IPS-15b (cell line): Measurements from ENCODE around the gene ZFC3H1.

Experiments
- H3K27me3 ChIP-seq: one replicate; pipeline ENCODE4 v1.6.1; 2013; ENCODE audit warnings: low read length; ENCODE audit not compliant: control insufficient read depth, insufficient read depth
- H3K36me3 ChIP-seq: one replicate; pipeline ENCODE4 v1.6.1; 2013; ENCODE audit warnings: low read length; ENCODE audit not compliant: control insufficient read depth, insufficient read depth
- H3K4me1 ChIP-seq: one replicate; pipeline ENCODE4 v1.6.1; 2013; ENCODE audit warnings: mild to moderate bottlenecking, low read length; ENCODE audit not compliant: control insufficient read depth, insufficient read depth
- H3K4me3 ChIP-seq: one replicate; pipeline ENCODE4 v1.5.1; 2013; ENCODE audit warnings: low read depth, low read length
- H3K9ac ChIP-seq: one replicate; pipeline ENCODE4 v1.6.1; 2013; ENCODE audit warnings: low read depth, mild to moderate bottlenecking, low read length
- H3K9me3 ChIP-seq: one replicate; pipeline ENCODE4 v1.6.1; 2013; ENCODE audit warnings: mild to moderate bottlenecking, low read length; ENCODE audit not compliant: control insufficient read depth, insufficient read depth

Gene ZFC3H1

DNA sequence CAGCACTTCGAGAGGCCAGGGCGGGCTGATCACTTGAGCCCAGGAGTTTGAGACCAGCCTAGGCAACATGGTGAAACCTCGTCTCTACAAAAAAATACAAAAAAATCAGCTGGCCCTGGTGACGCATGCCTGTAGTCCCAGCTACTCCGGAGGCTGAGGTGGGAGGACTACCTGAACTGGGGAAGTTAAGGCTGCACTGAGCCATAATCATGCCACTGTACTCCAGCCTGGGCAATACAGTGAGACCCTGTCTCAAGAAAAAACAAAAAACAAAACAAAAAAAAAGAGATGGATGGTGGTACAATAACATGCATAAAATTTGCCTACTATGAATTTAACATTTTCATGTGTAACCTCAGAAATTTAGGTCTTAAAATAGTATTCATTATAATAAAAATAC is 2.6 kb upstream of the ZFC3H1 start:
- Histone ChIP-seq H3K36me3 (no peaks in the 10 kb centered on the region), H3K4me1 (no peaks in the 10 kb centered on the region), H3K9me3 (no peaks in the 10 kb centered on the region), H3K27me3 (no peaks in the 10 kb centered on the region), H3K4me3 (no peak overlapping the region), H3K9ac (no peak overlapping the region)

DNA sequence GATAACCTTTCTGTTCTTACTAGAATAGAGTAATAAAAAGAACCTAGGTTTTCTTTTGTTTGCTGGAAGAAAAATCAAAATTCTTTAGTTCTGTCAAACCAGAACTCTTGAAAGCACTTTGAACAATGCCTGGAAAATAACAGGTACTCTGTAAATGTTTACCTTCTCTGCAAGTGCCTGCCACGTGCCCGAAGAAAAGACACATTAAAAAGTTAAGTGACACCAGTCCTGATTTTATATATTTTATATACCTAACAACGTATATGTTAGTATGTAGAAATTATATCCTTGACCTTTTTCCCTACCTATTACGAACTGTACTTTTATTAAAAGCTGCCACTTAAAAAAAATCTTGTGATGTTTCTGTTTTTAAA is 1.4 kb upstream of the ZFC3H1 start:
- no peaks in the 10 kb centered on the region for H3K9me3 ChIP-seq
- H3K4me3 ChIP-seq = peak overlapping the region; percentile 96
- H3K36me3 ChIP-seq = no peaks in the 10 kb centered on the region
- no peaks in the 10 kb centered on the region for H3K4me1 ChIP-seq
- no peaks in the 10 kb centered on the region for H3K27me3 ChIP-seq
- H3K9ac ChIP-seq = peak overlapping the region; percentile 99

- H3K4me1 ChIP-seq = no peaks in the 10 kb centered on the region
Observed at GRCh38 chr12:71664411-71665089, 902 bp upstream of the ZFC3H1 start.

GRCh38 chr12:71662849-71663560 is 643 bp downstream of the ZFC3H1 start:
- H3K27me3 ChIP-seq = no peaks in the 10 kb centered on the region
- H3K4me1 ChIP-seq = no peaks in the 10 kb centered on the region
- H3K9me3 ChIP-seq = no peaks in the 10 kb centered on the region
- H3K9ac ChIP-seq = peak overlapping the region; percentile 88
- no peaks in the 10 kb centered on the region for H3K36me3 ChIP-seq
- H3K4me3 ChIP-seq = peak overlapping the region; percentile 96

More at GRCh38 chr12:71664411-71665089, 902 bp upstream of the ZFC3H1 start:
- peak overlapping the region; percentile 96 for H3K4me3 ChIP-seq
- no peaks in the 10 kb centered on the region for H3K9me3 ChIP-seq
- peak overlapping the region; percentile 99 for H3K9ac ChIP-seq
- no peaks in the 10 kb centered on the region for H3K36me3 ChIP-seq
- H3K27me3 ChIP-seq = no peaks in the 10 kb centered on the region

GRCh38 chr12:71661977-71662530 is 1.6 kb downstream of the ZFC3H1 start:
- Histone ChIP-seq H3K9ac (peak overlapping the region; percentile 88), H3K4me3 (peak overlapping the region; percentile 96), H3K36me3 (no peaks in the 10 kb centered on the region), H3K9me3 (no peaks in the 10 kb centered on the region), H3K4me1 (no peaks in the 10 kb centered on the region), H3K27me3 (no peaks in the 10 kb centered on the region)

GRCh38 chr12:71656740-71657139 is 6.9 kb downstream of the ZFC3H1 start:
- Histone ChIP-seq H3K4me3 (no peak overlapping the region), H3K9ac (no peak overlapping the region), H3K9me3 (peaks cover 3% of the 10 kb centered on the region), H3K36me3 (peaks cover 4% of the 10 kb centered on the region), H3K27me3 (no peaks in the 10 kb centered on the region), H3K4me1 (no peaks in the 10 kb centered on the region)

- Histone ChIP-seq H3K4me1 (no peaks in the 10 kb centered on the region), H3K27me3 (no peaks in the 10 kb centered on the region), H3K9me3 (peaks cover 3% of the 10 kb centered on the region), H3K9ac (no peak overlapping the region), H3K4me3 (no peak overlapping the region), H3K36me3 (peaks cover 4% of the 10 kb centered on the region)
Observed at GRCh38 chr12:71655907-71656306, 7.7 kb downstream of the ZFC3H1 start.

DNA sequence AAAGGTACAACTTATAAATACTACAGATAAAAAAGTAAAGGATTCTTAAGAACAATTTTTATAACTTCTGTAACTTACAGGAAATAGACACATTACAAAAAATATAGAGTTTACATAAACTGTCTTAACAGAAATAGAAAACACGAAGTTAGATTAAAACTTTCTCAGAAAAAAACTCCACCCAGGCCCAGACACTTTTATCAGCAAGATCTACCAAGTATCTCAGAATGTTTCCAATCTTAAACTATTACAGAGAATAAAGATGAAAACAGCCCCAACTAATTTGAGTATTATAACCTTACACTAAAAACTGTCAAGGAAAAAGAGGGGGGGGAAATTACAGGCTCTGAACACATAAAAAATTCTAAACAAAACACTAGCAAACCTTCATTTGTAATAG is 8.2 kb downstream of the ZFC3H1 start:
- no peak overlapping the region for H3K9ac ChIP-seq
- H3K27me3 ChIP-seq = no peaks in the 10 kb centered on the region
- H3K36me3 ChIP-seq = peaks cover 4% of the 10 kb centered on the region
- H3K9me3 ChIP-seq = peaks cover 3% of the 10 kb centered on the region
- H3K4me3 ChIP-seq = no peak overlapping the region
- no peaks in the 10 kb centered on the region for H3K4me1 ChIP-seq

GRCh38 chr12:71654200-71654599 is 9.4 kb downstream of the ZFC3H1 start:
- peaks cover 3% of the 10 kb centered on the region for H3K9me3 ChIP-seq
- H3K9ac ChIP-seq = no peak overlapping the region
- H3K4me3 ChIP-seq = no peak overlapping the region
- peaks cover 4% of the 10 kb centered on the region for H3K36me3 ChIP-seq
- H3K27me3 ChIP-seq = no peaks in the 10 kb centered on the region
- H3K4me1 ChIP-seq = no peaks in the 10 kb centered on the region

DNA sequence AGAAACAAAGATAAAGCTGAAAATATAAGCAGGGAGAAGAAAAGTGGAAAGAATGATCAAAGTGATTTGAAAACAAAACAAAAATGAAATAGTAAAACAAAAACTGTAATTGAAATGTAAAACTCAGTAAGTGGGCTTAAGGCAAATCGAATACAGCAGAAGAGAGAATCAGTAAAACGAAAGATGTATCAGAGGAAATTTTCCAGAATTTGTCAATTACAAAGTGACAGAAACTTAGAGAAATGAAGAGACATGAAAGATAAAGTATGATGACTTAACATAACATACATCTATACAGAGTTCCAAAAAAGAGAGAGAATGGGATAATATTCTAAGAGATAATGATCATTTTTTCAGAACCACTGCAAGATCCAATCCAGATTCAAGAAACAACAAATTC is 10.5 kb downstream of the ZFC3H1 start:
- Histone ChIP-seq H3K27me3 (no peaks in the 10 kb centered on the region), H3K9ac (no peak overlapping the region), H3K4me3 (no peak overlapping the region), H3K36me3 (peaks cover 4% of the 10 kb centered on the region), H3K9me3 (peaks cover 3% of the 10 kb centered on the region), H3K4me1 (no peaks in the 10 kb centered on the region)

- Histone ChIP-seq H3K9ac (no peak overlapping the region), H3K4me3 (no peak overlapping the region), H3K27me3 (no peaks in the 10 kb centered on the region), H3K36me3 (peaks cover 4% of the 10 kb centered on the region), H3K4me1 (no peaks in the 10 kb centered on the region), H3K9me3 (peaks cover 3% of the 10 kb centered on the region)
Observed at GRCh38 chr12:71652656-71653055, 11.0 kb downstream of the ZFC3H1 start.

DNA sequence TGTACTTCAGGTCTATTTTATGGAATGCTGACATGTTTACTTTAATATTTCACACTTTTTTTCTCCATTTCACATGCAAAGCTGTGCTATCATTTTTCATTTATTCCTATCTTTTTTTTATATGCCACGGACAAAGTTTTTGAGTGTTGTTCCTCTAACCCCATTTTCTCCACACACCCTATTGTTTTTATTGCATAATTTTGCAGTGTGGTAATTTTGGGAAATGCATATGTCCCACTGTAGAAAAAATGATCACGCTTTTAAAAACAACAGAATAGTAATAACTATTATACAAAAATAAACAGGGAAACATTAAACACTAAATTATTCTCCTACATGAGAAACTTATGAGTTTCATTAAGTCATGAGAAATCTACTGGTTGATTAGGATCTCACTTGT is 14.2 kb downstream of the ZFC3H1 start:
- Histone ChIP-seq H3K4me1 (no peaks in the 10 kb centered on the region), H3K36me3 (no peaks in the 10 kb centered on the region), H3K27me3 (no peaks in the 10 kb centered on the region), H3K4me3 (no peak overlapping the region), H3K9ac (no peak overlapping the region), H3K9me3 (peaks cover 3% of the 10 kb centered on the region)
